NCI-H524 (cell line): Measurements from ENCODE around the gene OR4K1.
"Not testable (repeated sequence)": the region's sequence is repeated elsewhere in the genome, so short reads cannot be mapped to it uniquely, and the experiment has no call there.

Source experiments
- DNase-seq, 2 experiments: peaks; one replicate each; lab custom pipeline; 2025; lab: John Stamatoyannopoulos, UW

Gene OR4K1, protein sequence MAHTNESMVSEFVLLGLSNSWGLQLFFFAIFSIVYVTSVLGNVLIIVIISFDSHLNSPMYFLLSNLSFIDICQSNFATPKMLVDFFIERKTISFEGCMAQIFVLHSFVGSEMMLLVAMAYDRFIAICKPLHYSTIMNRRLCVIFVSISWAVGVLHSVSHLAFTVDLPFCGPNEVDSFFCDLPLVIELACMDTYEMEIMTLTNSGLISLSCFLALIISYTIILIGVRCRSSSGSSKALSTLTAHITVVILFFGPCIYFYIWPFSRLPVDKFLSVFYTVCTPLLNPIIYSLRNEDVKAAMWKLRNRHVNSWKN

DNA sequence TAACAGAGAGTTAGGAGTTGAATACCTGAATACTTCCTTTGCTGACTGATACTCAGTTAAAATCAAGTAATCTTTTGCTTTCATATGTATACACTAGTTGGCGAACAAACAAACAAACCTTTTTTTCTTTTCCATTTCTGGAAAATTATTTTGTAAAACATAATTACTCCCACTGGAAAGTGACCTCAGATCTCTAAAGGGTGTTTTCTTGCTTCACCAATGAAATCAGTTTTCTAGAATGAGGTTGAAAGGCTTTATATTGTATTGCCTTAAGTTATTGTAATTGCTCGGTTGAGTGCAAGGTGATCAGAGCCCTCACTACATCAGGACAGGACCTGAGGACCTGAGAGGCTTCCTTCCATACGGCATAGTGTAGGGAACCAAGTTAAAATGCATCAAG lies at the start of gene OR4K1:
TSS of gene OR4K1 (plus strand) at position 301 of the 400 bp plus-strand sequence. CDS start 4,750 bp downstream, outside the sequence.
- no peak for DNase-seq

DNA sequence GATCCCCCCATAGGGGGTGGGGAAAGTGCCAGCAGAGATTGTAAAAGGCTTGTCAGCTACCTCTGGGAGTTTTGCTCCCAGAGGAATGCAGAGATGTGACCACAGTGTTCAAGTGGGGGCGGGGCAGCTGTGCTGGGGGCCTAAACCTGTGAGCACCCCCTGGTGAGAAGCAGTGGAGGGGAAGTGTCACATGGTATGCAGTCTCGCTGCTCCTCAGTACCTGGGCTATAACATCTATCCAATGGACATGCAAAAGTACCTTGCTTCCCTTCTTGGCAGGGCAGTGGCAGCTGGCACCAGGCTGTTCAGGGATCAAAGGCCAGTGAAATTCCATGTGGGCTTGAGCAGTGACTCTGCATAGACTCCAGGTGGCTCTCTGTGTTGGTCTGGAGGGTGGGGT lies 35.4 kb upstream of the OR4K1 start:
- DNase-seq: no peak

DNA sequence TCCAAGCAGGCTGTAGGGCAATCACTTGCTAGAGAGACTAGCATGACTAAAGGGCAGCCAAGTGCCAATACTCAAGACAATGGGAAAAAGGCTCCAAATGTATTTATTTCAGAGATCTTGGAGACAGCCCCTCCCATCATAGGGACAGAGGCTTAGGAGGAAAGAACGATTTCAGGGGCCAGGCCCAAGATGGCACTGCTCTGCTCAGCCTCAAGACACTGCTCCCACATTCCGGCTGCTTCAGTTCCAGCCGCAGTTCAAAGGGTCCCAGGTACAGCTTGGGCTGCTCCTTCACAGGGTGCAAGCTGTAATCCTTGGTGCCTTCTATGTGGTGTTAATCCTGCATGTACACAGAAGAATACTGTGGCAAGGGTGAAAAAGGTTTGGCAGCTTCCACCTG lies 29.7 kb upstream of the OR4K1 start:
- DNase-seq: no peak

DNA sequence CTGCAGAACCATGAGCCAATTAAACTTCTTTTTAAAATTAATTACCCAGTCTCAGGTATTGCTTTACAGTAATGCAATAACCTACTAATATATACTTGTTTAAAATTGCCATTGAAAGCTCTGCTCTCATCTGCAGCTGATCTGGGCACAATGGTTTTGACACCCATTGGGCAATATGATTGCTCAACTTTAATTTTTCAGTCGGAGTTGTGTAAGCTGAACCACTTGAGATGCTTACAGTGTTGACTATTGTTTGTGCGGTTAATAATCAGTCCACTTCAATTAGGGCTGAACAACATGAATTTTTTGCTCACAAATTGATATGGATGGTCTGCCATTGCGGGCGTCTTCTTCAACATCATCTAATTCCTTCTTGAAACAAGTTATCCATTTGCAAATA lies 28.3 kb upstream of the OR4K1 start:
- DNase-seq: no peak

DNA sequence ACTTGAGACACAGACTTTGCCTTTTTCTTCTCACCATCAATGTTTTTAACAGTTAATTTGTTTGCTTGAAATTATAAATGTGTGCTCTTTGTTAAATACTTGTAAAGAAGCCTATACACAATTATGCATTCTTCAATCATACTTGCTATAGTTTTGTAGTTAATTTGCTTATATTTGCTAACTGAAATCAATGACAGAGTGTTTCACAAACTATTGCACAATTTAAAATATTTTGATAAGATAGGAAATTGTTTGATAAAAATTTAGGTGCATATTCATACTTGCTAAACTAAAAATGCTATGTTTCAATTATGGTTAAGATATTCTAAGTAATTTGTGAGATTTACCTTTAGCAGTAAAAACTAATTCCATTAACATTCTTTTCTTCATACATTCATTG lies 24.1 kb upstream of the OR4K1 start:
- DNase-seq: no peak

DNA sequence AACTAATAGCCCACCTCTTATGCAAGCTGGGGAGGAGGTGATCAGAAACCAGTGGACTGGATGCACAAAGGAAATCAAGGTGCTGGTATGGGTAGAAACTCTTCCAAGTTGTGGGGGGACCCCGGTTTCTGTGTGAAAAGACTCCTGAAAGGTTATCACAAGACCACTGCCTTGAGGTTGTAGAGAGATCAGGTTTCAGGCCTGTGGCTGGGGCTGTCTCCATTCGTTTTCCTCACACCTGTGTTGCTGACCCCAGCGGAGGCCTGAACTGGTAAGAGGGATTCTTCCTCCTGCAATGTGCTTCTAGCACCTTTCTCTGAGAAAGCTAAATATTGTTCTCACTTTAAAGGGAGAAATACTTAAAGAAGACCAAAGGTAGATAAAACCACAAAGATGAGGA lies 19.6 kb upstream of the OR4K1 start:
- no peak for DNase-seq

DNA sequence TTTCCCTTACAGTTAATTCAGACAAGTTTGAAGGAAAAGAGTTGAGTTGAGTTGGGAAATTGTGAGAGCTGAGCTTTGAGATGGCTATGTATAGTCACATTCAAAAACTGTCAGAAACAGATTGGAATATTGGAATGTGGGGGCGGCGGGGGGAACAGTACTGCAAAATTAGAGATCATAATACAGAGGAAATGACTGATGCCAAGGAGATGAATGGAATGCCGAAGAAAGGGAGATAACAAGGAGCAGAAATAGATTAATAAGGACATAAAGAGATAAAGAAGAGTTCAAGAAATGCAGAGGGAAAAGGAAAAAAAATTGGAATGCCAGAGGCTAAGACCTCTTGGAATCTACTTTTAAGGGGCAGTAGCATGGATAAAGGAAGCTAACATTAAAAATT lies 13.5 kb upstream of the OR4K1 start:
- no peak for DNase-seq

DNA sequence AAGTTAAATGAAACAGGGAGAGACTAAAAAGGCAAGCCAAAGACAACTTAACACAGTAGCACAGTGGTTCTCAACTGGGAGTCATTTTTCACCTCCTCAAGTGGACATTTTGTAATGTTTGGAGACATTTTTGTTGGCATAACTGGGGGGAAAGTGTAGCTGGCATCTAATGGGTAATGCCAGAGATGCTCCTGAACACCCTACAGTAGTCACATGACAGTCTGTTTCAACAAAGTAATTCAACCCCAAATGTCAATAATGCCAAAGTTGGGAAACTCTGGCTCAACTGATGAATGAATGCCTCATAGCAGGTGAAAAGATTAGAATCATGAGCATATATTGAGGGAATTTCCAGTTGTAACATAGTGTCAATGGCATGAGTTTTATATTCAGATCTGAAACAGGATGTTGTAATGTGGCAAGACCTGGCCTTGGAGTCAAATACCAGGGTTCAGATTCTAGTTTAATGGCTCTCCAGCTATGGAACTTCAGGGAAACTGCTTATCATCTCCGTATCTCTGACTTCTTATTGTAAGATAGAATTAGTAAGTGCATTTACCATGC lies 12.7 kb upstream of the OR4K1 start:
- no peak for DNase-seq

DNA sequence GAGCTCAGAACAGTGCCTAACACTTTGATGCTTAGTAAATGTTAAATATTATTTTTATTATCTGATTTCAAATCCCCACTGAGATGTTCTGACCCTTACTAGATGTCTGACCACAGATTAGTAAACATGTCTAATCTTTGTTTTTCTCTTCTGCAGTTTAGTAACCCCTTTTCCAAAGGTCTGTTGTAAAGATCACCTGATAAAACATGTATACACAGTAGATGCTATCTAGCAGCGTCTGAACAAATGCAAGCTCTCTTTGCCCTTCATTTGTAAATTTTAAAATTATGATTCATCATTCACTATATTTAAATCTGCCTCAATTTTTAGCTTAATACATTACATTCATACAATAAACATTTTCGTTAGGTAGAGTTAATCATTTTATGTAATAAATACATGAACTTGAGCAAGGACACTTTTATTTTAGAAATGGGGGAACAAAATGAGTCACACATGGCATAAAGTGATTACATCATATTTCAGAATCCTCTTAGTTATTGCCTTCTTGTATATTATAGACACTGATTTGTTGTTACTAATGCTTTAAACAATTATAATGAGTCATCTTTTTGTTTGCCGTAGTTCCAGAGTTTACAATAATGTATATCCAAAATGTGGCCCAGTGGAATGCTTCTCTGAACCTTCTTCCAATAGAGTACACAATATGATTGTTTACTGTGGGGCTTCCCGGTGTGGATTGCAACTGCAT lies 12.0 kb upstream of the OR4K1 start:
- no peak for DNase-seq

DNA sequence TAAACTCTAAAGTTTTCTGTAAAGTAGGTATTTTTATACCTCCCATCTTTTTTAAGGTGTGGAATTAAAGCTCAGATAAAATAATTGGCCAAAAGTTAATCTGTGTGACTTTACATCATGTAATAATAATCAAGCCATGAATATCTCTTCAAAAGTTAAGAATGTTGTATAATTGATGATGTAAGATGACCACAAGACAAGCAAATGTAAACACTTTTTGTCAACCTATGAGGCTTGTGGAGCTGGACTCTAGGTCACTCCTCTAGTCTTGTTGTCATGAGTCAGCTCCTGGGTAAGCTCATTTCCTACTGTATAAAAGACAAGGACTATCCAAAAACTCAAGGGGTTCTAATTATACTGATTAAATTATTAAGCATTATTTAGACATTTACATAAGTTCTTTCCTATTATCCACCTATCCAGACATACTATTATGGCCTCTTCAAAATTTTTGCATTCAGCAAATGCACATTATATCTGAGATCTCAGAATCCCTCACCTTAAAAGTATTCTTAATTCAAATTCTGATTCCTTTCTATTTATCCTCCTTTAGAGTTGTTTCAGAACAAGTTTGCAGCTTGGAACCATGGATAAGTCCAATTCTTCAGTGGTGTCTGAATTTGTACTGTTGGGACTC lies 10.6 kb upstream of the OR4K1 start, which contains the start of gene OR4K5:
TSS of gene OR4K5 (plus strand) at position 587 of the 637 bp plus-strand sequence. CDS start at position 587, 0 bp downstream.
- DNase-seq: no peak

DNA sequence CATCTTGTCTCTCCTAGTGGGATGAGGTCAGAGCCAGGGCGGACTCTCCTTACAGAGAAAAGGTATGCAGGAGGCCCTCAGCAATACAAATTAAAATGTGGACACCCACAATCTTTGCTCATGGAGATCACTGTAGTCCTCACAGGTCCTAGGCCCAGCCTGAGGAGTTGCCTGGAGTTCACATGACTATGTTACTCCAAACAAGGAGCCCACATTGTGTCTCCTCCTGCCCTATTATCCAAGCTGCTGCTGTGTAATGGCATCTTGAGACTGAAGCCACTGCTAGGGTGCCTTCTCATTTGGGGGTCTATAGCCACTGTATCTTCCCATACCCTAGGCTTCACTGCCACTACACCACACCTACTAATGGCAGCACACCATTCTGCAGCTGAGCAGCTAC lies 11.0 kb downstream of the OR4K1 start:
- no peak for DNase-seq

DNA sequence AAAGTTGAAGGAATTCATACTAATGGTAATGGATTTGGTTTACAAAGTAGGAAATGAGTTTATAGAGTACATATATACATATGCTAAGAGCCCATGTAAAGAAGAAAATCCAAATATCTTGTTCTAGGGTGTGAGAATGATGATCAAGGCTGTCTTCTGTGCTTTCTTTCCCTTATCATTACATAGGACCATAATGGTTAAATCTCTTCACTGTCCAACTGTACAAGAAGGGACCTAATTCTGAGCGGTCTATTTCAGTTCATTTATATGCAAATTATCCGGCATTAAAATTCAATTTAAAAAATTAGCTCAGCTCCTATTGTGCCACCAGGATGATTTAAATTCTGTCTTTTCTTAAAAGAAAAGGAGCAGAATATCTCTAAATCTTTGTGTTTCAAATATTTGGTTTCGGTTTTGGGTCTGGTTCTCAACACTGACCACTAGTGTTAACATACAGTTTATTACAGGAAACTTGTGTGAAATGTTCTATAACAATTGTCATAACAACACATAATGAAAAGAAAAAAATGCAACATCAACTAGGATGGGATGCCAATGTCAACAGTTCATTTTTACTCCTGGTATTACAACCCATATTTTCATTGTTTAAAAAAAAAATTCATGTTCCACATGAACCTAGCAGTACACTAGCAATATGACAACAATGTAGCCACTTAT lies 16.8 kb downstream of the OR4K1 start:
- DNase-seq: no peak

DNA sequence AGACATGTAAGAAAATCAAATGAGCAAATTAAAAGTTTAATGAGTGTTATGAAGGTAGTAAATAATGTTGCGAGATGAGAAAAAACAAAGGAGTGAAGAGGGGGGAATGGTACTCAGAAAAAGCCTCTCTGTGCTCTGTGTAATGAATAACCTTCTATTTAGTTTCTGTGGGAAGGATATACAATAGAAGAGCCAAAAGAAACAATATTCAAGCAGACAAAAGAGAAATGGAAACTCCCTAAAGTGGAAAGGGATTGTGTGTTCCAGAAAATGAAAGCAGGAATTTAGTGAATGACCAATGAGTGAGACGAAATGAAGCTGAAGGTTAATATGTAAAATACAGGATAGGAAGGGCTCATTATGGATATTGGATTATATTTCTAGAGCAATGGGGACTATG lies 18.5 kb downstream of the OR4K1 start:
- no peak for DNase-seq

DNA sequence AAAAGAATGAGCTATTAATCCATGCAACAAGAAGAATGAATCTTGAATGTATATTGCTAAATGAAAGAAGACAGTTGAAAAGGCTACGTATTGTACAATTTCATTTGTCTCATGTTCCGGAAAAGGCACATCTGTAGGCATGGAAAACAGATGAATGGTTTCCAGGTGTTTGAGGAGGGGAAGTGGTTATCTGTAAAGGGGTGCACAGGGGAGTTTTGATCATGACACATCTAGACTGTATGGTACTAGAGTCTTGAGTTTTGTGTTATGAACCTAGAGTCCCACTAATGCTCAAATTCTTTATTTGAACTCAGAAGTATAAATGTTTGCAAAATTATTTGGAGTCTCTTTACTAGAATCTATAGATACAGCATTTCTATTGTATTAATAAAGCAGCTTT lies 39.0 kb downstream of the OR4K1 start:
- DNase-seq: not testable (repeated sequence)

DNA sequence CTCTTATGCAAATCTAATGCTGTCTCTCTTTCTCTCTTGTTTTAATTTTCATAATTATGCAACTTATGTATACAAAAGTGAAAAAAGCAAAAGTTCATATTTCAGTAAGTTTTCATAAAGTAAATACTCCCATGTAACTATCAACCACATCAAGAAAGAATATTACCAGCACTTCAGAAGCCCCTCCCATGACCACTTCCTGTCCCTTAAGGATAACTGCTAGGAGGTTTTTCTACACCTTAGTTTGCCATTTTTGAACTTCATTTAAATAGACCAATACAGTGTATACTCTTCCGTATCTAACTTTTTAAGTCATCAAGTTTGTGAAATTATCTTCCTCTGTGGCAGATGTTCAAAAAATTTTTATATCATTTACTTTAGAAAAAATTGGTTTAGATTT lies 44.1 kb downstream of the OR4K1 start:
- DNase-seq: no peak

DNA sequence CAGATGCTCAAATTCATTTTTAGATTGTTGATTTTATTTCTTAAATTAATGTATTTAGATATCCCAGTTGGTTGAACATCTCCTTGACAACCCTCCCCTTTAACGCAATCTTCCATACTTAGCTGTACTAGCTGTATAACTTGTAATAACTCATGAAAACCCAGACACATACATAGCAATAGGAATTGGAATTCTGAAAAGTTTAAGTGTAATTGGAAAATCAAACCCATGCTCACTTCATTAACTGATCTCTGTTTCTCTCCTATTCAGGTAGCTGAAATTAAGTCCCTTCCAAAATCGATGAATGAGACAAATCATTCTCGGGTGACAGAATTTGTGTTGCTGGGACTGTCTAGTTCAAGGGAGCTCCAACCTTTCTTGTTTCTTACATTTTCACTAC lies 44.6 kb downstream of the OR4K1 start, which contains the start of gene OR4K15:
TSS of gene OR4K15 (plus strand) at position 301 of the 400 bp plus-strand sequence. CDS start at position 301, 0 bp downstream.
- no peak for DNase-seq
